GM18519 (cell line): ENCODE data around the gene GNAS.
A peak's percentile ranks its signal among the peaks of the same experiment; 100 is the strongest.

Source experiments
- ATAC-seq: cut with Tn5 transposase; IDR thresholded peaks from one replicate; pipeline ENCODE4 v1.9.1; 2021; ENCODE audit warnings: mild to moderate bottlenecking, moderate library complexity; ENCODE audit not compliant: unreplicated experiment, low FRiP score

GNAS gene

DNA sequence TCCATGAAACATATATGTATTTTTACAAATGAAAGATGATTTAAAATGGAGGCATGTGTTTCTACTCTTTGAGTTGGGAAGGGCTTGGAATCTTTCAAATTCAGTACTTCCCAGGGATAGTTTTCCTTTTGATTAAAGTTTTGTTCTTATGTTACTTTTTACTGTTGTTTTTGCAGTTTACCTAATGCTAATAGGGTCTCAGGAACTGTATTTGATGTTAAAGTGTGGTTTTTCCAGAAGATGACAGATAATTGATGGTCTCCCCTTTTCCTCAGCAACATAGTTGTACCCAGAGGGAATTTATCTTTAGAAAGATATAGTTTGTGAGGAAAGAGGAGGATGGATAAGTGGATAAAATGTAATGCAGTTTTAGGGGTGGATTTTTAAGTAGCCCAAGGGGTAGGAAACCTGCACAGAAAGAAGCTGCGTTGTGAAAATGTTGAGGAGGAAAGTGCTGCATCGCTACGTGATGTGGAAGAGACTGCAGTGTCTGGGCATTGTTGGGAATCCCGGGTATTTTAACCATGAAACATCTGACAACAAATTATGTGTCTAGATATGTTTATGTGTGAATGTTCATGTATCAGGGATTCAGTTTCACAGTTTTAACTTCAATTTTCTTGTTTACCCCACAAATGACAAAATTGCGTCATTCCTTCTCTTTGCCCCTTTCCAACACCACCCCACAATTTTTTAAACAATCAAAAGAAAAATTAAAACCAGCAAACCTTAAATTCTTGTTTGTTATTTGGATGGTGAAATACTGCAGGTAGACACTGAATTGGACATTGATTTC is 42.3 kb downstream of the GNAS start:
- no peak for ATAC-seq

DNA sequence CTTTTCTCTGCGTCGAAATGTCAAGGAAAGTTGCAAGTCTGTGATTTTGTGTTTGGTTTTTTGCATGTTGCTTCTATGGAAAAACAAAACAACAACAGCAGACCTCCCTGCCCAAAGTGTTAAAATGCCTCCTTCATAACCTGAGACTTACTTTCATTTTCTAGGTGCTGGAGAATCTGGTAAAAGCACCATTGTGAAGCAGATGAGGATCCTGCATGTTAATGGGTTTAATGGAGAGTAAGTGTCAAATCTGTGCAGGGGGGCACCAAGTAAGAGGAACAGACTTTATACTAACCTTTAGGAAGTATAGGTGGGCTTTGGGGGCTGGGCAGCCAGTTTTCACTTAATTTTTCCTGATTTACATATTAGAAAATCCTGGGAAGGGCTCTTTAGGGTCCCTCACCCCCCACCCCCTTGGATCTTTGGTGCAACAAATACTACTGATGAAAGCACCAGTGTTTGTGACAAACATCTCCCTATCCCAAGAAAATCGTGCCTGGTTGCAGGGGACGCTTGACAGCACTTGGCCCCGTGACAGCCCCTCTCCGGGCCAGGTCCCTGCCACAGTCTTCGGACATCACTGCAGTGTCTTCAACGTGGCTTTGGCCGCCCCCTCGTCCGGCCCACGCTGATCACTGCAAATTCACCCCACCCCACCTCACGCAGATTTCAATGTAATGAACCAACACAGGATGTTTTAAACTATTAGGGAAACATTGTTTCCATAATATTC is 43.1 kb downstream of the GNAS start:
- ATAC-seq, result no peak

DNA sequence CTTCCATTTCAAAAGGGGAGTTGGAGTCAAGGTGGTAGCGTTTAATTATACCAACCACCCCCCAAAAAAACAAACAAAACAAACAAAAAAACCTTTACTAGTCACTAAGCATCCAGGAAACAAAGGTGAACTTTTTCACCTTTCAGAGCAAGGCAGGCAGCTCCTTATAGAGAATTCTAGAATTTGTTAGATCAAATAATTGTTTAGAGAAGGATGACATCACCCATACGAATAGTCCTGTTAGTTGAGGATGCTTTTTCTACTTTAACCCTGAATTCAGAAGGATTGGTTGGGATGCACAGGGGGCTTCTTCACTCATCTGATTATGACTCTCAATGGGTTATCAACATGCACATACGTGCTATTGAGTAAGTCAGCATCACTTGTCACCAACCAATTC is 44.3 kb downstream of the GNAS start:
- ATAC-seq, result no peak

DNA sequence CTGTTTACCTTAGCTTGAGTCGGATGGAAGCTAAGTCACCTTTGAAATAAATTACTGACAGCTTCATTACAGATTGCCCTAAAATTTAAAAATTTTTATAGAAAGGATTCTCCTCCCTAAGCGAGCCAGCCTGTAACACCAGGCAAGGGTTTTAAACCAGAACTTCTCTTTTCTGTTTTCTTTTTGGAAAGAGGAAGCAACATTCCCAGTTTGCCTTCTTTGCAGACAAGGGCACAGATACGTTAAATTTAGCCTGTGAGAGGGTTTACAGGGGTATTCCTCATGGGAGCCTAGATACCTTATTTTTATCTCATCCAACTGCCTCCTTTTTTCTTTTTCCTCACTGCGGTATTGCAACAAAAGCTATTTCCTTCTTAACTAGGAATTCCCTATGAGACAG is 45.0 kb downstream of the GNAS start:
- ATAC-seq, result no peak

DNA sequence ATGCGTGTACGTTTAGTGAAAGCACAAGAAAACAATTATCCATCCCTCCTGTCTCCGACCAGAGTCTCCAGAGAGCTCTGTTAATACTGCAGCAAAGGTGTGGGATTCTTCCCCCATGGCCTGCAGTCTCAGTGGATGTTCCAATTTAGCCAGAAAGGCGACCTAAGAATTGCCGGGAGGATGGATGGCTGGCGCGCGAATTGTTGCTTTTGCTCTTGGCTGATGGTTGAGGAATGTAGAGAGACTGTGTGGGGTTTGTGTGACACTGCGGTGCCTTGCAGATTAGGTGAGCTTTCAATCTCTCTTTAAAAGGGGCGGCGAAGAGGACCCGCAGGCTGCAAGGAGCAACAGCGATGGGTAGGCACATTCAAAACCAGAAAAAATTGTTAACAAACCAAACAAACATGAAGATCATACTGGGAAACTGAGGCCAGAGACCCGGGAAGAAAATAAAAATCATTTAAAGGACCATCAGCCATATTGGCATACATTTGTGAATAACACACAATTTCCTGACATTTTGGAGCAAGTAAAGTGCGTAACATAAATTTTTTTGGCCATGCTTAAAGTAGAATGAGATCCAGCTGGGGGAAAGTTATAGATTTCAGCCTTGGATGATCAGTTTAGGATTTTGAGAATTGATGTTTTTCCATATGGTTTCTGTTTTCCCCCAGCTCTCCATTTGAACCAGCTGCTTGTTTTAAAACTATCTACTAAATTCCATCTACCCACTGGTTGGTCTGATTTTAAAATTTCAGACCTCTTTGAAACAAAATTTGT is 46.3 kb downstream of the GNAS start:
- no peak for ATAC-seq

DNA sequence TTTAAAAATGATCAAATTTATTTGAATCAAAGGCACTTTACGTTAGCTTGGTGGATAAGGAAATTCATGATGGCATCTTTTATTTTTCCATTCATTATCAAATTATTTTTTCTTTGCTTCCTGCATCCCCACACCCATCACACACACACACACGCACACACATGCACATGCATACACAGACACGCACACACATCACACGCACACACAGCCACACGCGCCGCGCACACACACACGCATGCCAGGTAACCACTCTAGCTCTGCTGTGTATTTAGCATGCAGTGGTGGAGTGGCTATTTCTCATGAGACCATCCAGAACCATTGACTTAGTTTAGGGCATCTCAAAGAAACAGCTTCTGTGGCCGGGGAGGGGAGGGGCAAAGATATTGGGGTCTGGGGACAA is 47.0 kb downstream of the GNAS start:
- no peak for ATAC-seq

DNA sequence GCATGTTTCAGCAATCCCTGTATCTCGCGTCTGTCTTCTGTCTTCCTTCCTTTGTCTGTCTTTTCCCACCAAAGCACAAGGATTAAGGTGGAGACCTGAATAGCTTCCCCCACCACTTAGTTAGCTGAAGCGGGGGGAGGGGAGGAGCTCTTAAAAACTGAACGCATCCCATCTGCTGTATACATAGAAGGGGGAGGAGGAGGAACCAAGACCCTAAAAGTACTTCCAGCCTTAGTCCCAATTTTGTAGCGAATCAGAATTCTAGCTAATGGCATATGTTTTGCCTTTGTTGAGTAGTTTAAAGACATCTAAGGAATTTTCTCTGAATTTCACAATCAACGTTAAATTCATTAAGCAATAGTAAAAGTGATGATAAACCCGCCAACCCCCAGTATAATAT is 47.9 kb downstream of the GNAS start:
- no peak for ATAC-seq

DNA sequence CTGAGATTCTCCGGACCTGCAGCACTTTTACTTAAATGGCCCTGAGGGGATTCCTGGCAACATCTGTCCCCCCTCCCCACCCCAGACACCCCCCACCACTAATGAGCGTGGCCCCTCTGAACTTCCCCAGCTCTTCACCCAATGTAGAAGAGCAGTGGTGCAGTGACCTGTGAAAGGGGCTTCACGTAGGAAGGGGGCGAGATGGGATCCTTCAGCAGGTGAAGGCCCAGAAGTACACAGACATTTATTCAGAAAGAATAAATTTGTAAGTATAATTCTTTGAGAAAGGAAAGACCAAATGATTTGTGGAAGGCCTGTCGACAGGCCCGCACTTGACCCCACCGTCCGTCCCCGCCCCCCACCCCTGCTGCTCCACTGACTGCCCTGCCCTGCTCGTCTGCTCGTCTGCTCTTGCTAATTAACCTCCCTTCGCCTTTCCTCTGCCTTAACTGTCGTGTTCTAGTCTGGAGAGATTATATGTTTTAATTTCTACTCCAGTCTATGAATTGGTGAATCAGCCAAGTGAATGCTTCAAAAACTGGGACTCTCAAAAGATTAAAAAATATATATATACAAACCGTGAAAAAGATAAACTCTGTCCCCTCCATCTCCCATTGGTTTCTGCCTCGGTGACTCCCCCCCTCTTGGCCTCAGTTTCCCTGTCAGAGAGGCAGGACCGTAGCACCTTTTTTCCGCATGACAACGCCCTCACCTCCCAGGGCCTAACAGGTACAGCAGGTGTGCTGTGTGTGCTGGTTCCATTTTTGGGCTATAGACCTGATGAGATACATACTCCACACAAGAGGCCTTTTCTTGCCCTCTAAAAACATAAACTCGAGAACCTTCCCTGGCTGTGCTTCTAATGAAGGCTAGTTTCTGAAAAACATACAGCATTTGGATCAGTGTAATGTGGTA is 49.2 kb downstream of the GNAS start:
- no peak for ATAC-seq

DNA sequence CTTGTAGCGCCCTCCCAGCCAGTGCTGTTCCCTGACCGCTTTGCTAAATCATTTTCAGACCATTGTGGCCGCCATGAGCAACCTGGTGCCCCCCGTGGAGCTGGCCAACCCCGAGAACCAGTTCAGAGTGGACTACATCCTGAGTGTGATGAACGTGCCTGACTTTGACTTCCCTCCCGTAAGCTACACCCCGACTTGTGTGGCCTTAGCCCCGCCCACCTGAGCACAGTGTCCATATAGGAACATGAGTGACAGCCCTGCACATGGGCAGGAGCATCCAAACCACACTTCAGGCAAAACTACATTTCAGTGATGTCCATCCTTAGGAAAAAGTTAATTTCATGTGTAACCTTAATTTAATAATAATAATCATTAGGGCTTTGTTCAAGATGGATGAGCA is 51.1 kb downstream of the GNAS start:
- ATAC-seq, result no peak

DNA sequence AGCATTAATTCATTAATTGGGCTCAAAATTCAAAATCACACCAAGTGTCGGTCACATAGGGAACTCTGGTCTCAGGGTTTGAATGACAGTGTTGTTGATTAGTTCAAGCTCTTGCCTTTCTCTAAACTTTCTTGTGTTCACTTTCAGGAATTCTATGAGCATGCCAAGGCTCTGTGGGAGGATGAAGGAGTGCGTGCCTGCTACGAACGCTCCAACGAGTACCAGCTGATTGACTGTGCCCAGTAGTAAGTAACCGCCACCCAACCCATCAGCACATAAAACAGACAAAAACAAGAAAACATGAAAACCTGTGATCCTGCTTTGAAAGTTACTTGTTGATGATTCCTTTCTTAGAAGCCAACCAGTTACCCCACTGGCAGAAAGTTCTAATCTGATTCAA is 52.7 kb downstream of the GNAS start:
- ATAC-seq, result no peak

DNA sequence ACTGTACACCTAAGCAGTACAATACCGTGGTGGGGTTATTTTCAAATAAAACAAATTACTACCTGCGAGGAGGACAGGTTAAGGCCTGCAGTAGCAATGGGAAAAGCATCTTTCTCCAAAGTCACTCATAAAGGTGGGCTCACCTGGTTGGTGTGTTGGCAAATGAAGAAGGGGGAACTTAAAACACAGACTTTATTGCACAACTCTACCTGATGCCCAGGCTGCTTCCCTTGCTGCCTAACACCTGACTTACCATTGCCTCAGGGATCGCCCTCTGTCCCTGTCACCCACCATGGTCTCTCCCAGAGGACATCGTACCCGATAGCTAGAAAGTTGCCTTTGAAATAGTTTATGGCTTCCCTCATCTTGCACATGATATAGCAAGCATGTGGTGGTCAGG is 53.6 kb downstream of the GNAS start:
- ATAC-seq, result no peak

DNA sequence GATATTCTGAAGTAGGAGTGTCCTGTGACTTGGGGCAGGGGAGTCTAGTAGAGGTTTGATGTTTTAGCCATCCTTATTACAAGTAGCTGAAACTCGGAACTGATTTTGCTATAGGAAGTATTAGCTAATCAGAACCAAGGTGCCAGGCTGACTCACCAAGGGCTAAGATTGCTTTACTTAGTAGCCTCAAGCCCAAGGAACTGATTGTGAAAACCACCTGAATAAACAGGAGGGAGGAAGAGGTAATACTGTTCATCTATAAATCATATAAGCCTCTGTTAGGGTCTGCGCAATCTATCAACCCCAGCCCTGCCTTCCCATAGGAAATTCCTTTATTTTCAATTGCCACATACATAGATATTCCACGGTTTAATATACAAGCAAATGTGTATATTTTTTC is 54.4 kb downstream of the GNAS start:
- no peak for ATAC-seq

DNA sequence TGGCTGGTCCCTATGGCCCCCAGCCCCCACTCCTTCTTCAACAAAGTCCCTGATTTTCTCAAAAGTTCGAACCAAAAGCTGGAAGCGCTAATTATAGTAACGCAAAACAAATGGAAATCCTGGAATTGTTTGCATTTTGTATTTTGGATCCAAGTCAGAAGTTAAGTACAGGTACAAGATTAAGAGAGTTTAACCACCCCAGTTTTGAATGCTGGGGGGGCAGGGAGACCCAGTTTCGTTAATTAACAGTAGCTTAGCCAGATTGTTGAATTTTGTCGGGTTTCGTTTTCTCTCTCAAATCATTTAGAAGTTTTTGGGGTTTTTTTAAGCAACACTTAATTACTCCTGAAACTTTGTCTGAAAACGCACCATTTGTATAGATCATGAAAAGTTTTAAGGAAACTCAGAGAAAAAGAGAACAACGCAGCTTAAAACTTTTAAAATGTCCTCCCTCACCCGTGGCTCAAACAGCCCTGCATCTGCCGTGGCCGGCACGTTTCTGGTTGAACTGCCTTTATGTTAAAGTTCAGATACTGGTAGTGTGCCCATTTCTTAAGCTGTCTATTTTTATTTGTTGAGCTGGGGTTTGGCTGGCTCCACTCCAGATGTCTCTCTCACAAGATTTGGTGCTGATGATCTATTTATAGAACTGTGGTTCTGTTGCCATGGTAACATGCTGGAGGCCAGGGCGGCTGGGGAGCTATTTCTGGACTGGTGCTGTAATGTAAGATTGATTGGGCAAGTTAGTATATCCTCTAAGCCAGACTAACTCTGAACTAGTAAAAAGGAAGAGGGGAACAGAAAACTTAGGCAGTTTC is 55.0 kb downstream of the GNAS start:
- ATAC-seq, result peak; percentile 66

DNA sequence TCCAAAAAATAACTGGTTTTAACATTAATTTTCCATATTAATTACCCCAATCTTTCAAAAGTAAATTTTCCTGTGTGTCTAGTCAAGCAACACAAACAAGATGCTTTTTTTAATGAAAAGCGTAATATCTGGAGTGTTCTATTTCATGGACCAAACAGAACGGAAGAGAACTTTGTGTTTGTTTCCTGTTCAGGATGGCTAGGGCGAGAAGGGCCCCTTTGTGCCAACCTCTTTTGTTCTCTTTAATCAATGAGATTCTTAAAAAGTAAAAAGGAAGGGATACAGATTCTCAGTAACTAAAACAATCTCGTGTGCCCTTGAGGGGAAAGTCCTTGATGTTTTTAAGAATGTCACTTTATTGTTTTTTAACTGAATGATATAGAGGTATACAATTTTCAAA is 55.7 kb downstream of the GNAS start:
- ATAC-seq, result no peak

DNA sequence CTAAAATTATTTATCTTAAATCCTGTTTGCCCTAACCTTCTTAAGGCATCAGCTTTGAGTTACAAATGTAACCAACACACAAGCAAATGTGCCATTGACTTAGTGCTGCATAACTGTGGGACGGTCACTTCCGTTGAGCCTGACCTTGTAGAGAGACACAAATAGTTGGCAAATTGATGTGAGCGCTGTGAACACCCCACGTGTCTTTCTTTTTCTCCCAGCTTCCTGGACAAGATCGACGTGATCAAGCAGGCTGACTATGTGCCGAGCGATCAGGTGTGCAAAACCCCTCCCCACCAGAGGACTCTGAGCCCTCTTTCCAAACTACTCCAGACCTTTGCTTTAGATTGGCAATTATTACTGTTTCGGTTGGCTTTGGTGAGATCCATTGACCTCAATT is 56.4 kb downstream of the GNAS start:
- no peak for ATAC-seq

DNA sequence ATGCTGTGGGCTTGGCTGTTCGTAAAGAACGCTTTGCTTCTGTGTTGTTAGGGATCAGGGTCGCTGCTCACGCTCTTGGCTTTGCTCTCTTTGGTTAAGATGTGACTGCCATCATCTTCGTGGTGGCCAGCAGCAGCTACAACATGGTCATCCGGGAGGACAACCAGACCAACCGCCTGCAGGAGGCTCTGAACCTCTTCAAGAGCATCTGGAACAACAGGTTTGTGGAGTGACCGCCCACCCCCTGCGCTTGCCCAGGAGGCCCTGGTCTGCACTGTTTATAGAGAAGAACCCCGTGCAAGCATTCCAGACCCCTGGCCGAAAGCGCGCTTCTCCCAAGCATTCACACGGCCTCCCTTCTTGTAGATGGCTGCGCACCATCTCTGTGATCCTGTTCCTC is 57.1 kb downstream of the GNAS start:
- ATAC-seq, result no peak

DNA sequence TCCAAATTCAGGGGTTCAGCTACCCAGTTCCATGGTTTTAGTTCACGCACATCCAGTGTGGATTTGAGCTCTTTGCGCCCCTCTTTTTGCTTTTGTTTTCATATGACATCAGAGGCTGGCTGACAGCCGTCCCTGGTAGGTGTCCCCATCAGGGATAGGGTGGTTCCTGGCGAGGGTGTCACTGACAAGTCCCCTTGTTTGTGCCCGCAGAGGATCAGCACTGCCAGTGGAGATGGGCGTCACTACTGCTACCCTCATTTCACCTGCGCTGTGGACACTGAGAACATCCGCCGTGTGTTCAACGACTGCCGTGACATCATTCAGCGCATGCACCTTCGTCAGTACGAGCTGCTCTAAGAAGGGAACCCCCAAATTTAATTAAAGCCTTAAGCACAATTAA is 58.0 kb downstream of the GNAS start:
- no peak for ATAC-seq

DNA sequence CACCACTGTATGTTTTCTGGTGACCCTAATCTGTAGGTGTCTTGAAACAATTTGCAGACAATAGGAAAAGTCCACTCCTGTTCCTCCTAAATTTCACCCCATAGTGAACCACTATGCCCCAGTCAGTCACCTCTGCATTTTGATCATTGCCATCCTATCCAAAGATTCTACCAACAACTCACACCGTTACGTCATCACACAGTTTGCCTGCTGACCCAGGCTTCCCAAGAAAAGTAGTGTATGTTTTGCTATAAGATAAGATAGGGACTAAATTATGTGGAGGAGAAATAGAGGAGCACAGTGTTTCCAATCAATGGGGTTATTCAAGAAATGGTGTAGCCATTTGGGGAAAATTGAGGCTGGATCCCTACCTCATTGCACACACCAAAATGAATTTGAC is 58.8 kb downstream of the GNAS start:
- no peak for ATAC-seq

DNA sequence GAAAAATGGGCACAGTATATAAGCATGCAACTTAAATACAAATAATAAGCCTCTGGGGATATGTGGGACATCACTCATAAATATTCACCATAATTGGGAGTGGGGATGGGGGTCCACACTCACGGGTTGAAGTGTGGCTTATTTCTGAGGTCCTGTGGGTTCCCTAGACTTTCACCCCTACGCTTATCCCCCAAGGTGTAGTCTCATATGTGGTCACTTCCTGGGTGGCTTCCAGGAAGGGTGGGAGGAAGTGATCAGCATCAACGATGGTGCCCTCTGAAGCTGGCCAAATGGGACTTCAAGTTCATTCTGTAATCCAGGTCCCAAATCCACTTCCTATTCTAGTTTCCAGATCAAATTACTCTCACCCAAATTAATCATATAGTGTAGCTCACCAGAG is 59.5 kb downstream of the GNAS start:
- ATAC-seq, result no peak

DNA sequence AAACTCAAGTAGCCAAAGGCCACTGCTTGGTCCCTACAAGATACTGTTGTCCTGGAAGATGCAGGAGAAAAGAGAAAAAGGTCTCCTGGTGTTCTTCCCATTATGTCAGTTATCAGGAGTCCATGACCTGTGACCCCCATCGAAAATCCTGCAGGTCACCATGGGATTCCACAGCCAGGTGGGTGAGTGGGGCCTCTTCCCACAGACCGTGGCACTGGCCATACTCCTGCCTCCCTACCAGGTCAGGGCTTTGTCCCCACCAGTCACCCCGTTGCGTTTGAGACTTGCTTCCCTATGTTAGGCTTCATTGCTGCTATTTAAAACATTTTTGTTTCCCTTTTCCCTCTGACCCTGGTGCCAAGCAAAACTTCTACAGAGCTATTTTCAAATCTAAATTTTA is 60.6 kb downstream of the GNAS start:
- no peak for ATAC-seq
